Measurements from ENCODE around the gene ADAMTS5.

Gene ADAMTS5

DNA sequence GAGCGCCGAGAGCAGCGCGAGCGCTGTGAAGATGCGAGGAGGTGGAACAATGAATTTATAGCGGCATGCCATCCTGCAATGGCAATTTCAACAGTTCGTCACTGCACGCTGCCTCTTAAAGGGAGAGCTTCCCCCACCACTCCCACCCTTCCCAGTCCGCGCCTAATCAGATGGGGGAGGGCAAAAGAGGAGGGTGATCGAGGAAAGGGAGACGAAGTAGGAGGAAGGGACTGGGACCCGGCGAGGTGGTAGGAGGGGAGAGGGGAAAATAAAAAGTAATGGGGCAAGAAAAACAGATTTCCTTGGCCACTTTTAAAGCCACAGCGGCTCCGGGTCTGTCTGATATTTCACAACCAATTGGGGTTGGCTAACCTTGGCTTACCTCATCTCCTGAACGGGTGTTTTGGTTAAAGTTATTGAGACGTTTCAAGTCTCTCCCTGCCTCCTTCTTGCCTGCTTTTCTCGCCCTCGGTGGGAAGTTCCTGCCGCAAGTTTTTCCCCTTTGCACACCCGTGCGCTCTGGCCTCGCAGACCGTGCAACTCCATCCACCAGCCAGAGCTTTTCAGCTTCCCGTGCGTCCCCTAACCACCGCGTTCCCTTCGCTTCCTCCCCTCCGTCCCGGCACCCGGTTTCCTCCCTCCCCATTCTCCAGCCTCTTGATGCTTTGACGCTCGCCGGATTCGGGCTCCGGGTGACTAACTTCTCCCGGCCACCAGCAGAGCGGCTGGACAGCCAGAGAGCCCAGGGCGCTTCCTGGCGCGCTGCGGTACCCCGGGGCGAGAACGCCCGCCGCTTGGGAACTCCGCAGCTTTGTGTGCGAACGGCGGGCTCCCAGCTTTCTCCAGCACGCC lies at the start of gene ADAMTS5:
ADAMTS5 (minus strand) TSS at position 27 of the 852 bp plus-strand sequence. CDS start 697 bp downstream, outside the sequence.
- Mint-ChIP-seq H3K36me3 (no peaks in the 10 kb centered on the region), H3K27ac (no peak within 1 kb of the TSS), H3K4me1 (no peaks in the 10 kb centered on the region), H3K27me3 (peaks cover 44% of the 10 kb centered on the region), H3K4me3 (no peak within 1 kb of the TSS), H3K9me3 (no peaks in the 10 kb centered on the region)
- CTCF ChIA-PET: interaction anchor here (1.4 kb wide), 1 partner anchor 117 kb away, joined by 3 read pairs; no protein-coding TSS in a partner anchor
- DNase-seq: no peak

DNA sequence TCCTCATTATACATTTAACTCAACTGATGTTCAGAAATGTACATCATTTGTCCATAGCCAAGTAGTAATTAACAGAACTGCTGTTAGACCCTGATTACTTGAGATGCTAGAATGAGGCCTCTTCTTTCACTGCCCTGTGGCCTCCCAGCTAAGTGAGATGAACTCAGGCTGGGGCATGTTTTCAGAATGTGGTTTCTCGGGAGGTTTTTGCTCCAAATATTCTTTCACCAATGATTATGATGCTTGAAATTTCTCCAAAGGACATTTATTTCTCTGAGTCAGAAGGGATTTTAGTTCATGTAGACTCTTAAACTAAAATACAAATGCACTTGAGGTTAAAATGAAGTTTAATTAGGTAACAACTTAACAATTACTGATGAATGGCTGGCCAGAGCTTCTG lies 34.6 kb upstream of the ADAMTS5 start:
- CTCF ChIA-PET: no interaction called here
- Mint-ChIP-seq H3K27me3 (no peaks in the 10 kb centered on the region), H3K27ac (no peak overlapping the region), H3K36me3 (no peaks in the 10 kb centered on the region), H3K9me3 (no peaks in the 10 kb centered on the region), H3K4me3 (no peak overlapping the region), H3K4me1 (no peaks in the 10 kb centered on the region)
- no peak for DNase-seq

DNA sequence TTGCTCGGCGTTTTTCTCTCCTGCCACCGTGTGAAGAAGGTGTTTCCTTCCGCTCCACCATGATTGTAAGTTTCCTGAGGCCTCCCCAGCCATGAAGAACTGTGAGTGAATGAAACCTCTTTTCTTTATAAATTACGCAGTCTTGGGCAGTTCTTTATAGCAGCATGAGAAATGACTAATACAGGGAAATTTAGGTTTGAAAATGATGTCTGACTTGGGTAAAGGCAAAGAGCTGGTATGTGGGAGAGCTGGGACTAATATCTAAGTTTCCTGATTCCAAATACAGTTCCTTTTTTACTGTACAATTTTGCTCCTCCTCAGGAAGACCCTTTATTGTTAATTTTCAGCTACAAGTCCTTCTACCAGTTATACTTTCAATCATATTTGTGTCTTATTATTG lies 16.7 kb upstream of the ADAMTS5 start:
- no peaks in the 10 kb centered on the region for H3K36me3 Mint-ChIP-seq
- H3K27me3 Mint-ChIP-seq: no peaks in the 10 kb centered on the region
- H3K9me3 Mint-ChIP-seq: peaks cover 2% of the 10 kb centered on the region
- CTCF ChIA-PET: no interaction called here
- H3K4me1 Mint-ChIP-seq: no peaks in the 10 kb centered on the region
- H3K27ac Mint-ChIP-seq: no peak overlapping the region
- no peak overlapping the region for H3K4me3 Mint-ChIP-seq
- no peak for DNase-seq

DNA sequence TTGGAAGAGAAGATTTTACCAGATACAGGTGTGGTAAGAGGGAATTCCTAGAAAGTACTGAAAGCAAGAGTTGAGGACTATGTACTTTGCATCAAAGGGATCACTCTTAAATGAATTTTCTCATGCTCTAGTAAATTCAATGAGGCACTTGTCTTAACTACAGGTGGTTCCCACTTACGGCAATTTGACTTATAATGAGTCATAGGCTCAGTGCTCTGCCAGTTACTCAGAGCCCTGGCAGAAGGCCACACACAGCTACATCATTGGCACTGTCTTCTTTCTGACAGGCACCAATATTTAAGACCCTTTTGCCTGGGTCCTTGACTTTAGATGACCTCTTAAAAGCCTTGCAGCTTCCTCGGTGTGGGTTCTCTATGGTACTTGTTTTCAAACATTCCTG lies 15.9 kb upstream of the ADAMTS5 start:
- Mint-ChIP-seq H3K4me3 (no peak overlapping the region), H3K36me3 (no peaks in the 10 kb centered on the region), H3K27me3 (no peaks in the 10 kb centered on the region), H3K9me3 (peaks cover 2% of the 10 kb centered on the region), H3K4me1 (no peaks in the 10 kb centered on the region), H3K27ac (no peak overlapping the region)
- DNase-seq: no peak
- CTCF ChIA-PET: no interaction called here

DNA sequence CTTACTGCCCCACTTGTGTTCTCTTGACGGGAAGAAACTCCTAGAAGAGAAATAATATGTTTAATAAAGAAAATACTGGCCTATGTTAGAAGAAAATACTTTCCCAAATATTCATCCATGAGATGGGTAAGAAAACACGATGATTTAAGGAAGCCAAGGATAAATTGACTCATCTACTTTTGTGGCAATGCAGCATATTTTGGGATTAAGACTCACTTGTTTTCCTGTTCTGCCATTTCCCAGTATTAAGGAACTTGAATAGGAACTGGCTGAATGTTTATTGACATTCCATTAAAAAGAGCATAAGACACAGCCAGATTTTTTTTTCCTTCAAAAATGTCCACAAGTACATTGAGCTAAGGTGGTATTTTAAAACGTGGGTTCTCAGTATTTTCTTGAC lies 10.9 kb upstream of the ADAMTS5 start:
- no peaks in the 10 kb centered on the region for H3K27me3 Mint-ChIP-seq
- H3K27ac Mint-ChIP-seq: no peak overlapping the region
- DNase-seq: no peak
- CTCF ChIA-PET: no interaction called here
- no peaks in the 10 kb centered on the region for H3K36me3 Mint-ChIP-seq
- no peak overlapping the region for H3K4me3 Mint-ChIP-seq
- peaks cover 2% of the 10 kb centered on the region for H3K9me3 Mint-ChIP-seq
- H3K4me1 Mint-ChIP-seq: no peaks in the 10 kb centered on the region

DNA sequence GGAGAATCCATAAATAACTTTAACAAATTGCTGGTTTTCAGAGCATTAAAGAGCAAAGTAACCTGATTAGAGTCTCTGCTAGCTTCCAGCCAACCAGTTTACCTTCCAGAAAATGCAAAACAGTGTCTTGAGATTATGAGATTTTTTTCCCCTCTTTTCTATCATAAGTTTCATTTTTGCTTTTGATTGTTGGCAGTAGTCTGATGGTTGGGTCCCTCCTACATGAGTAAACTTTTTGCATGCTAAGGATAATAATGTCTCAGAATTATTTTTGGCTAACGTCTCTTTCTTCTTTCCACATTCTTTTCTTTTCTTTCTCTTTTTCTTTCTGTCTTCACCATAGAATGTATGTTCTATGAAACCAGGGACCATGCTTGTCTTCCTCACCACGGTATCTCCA lies 6.3 kb upstream of the ADAMTS5 start:
- H3K4me1 Mint-ChIP-seq: no peaks in the 10 kb centered on the region
- DNase-seq: no peak
- no peak overlapping the region for H3K4me3 Mint-ChIP-seq
- peaks cover 5% of the 10 kb centered on the region for H3K27me3 Mint-ChIP-seq
- no peak overlapping the region for H3K27ac Mint-ChIP-seq
- CTCF ChIA-PET: interaction anchor here (0.6 kb wide), 2 partner anchors 51 to 92 kb away, joined by 3 to 4 read pairs; no protein-coding TSS in a partner anchor
- H3K36me3 Mint-ChIP-seq: no peaks in the 10 kb centered on the region
- H3K9me3 Mint-ChIP-seq: no peaks in the 10 kb centered on the region

DNA sequence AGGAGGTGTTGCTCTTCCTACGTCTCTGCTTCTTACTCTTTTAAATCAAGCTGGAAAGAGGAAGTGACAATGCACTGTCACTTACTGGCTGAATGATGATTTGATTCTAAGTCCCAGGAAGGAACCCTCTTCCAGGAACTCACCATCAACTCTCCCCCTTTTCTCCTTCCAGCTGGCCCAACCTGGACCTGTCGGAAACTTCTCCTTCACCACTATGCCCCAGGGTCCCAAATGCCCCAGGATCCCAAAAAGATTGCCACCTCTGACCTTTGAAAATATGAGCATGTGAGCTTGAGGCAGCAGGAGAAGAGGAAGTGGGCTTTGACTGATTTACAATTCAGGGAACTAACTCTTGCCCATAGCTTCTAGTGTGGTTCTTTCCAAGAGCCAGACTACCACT lies 5.3 kb upstream of the ADAMTS5 start:
- Mint-ChIP-seq H3K36me3 (no peaks in the 10 kb centered on the region), H3K9me3 (no peaks in the 10 kb centered on the region), H3K27me3 (peaks cover 15% of the 10 kb centered on the region), H3K4me3 (no peak overlapping the region), H3K4me1 (no peaks in the 10 kb centered on the region), H3K27ac (no peak overlapping the region)
- CTCF ChIA-PET: no interaction called here
- no peak for DNase-seq

DNA sequence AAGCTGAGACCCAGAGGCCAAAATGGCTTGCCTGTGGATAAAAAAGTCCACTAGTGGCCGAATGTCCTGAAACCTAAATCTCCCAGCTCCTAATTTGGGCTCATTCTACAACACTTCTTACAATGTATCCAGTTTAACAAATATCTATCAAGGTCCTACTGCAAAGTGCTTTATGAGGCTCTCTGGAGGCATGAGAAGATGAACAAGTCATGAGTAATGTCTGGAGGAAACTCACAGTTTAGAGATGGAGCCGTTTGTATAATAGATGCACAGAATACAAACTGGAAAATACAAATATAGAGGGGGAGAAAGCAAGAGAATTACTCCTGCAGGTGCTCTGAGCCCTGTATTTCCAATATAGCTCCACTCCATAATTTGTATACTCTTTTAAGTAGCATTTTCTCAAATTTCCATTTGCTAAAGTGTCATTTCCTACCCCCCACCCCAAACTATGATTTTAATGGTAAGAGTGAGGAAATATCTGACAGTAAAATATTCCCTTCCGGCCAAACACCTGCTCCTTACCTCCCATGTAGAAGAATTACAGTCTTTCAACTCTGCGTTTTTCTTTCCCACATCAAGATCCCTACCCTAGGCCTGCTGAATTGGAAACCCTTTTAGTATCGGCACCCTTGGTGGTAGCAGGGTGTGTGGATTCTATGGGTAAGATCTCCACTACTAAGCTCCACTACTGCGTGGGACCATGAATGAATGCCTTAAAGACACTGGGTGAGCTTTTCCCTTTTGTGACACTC lies 3.3 kb upstream of the ADAMTS5 start:
- no peaks in the 10 kb centered on the region for H3K4me1 Mint-ChIP-seq
- CTCF ChIA-PET: no interaction called here
- no peaks in the 10 kb centered on the region for H3K9me3 Mint-ChIP-seq
- H3K27ac Mint-ChIP-seq: no peak overlapping the region
- H3K36me3 Mint-ChIP-seq: no peaks in the 10 kb centered on the region
- no peak for DNase-seq
- H3K4me3 Mint-ChIP-seq: no peak overlapping the region
- peaks cover 36% of the 10 kb centered on the region for H3K27me3 Mint-ChIP-seq

DNA sequence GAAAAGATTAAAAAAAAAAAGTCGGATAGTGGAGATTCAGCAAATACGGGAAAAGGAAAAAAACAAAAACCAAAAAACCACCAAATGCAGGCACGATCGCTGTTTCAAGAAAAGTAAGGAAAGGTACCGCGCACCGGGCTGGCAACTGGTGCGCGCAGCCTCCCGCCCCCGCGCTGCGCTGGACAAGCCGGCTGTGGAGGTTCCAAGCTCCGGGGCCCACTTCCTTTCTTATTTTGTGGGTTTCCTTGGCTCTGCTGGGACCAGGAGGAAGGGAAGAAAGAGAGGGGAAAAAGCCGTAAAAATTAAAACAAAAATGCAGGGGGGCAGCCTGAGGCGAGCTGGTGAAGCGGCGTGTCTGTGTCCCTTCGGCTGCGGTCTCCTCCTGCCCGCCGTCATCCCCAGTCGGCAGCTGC lies 233 bp downstream of the ADAMTS5 start:
- Mint-ChIP-seq H3K4me3 (no peak overlapping the region), H3K36me3 (no peaks in the 10 kb centered on the region), H3K27me3 (peaks cover 44% of the 10 kb centered on the region), H3K4me1 (no peaks in the 10 kb centered on the region), H3K27ac (no peak overlapping the region), H3K9me3 (no peaks in the 10 kb centered on the region)
- CTCF ChIA-PET: no interaction called here
- no peak for DNase-seq

DNA sequence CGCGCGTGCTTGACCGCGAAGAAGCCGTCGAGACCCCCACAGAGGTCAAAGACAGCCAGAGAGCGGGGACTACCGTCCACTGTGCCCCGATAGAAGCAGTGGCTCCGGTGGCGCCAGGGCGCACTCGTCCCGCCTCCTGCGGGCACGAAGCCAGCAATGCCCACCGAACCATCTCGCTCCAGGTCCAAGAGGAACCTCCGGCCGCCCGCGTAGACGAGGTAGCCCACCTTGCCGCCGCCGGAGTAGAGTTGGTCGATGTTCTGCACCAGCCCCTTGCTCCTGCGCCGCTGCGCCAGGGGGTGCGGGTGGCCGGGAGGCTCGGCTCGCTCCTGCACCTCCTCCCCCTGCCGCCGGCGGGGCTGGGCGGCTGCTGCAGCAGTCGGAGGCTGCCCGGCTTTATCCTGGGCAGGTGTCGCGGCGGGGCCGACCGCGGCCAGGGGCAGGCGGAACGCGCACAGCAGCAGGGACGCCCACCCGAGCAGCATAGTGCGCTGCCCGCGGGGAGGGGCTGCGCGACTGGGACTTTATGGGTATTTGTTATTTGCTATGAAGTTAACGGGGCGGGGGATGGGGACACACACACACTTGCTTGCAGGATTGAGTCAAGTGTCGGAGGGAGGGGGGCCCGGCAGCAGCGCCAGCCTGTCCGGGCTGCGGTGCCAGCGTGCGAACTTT lies 844 bp downstream of the ADAMTS5 start:
- CTCF ChIA-PET: no interaction called here
- no peaks in the 10 kb centered on the region for H3K36me3 Mint-ChIP-seq
- H3K4me1 Mint-ChIP-seq: no peaks in the 10 kb centered on the region
- H3K9me3 Mint-ChIP-seq: no peaks in the 10 kb centered on the region
- H3K27ac Mint-ChIP-seq: no peak overlapping the region
- H3K4me3 Mint-ChIP-seq: no peak overlapping the region
- no peak for DNase-seq
- H3K27me3 Mint-ChIP-seq: peaks cover 44% of the 10 kb centered on the region

DNA sequence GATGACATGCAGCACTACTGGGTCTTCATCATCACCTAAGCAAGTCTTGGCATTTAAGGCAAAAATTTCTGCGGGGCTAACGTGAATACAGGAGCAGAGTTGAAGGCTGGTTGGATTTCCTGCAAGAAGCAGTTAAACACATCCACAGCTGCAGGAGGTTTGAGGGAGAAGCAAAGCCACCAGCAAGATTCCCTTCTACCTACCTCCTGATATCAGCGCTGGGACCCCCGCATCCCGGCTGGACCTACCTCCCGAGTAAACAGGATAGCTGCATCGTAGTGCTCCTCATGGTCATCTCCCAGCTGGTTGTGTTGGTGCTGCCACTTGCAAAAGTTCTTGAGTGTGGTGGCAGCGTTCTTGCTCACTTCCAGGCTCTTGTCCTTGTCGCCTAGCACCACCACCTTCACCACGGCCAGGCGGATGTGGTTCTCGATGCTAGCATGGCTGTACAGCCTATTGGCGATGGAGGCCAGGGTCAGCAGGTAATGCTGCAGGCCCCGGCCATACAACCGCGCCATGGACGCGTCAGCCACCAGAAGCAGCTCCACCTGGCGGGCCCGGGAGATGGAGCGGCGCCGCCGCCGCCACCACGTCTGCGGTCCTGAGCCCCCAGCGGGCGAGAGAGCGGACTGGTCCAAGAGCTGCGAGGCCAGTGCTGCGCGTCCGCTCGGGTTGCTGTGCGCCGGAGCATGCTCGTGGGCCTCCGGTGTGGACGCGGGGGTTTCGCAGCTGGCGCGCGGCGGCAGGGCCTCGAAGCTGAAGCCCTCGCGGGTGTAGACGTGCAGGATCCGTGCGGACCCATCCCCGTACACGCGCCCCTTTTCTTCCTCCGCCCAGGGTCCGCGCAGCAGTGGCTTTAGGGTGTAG lies 1.6 kb downstream of the ADAMTS5 start:
- Mint-ChIP-seq H3K9me3 (no peaks in the 10 kb centered on the region), H3K27me3 (peaks cover 44% of the 10 kb centered on the region), H3K4me3 (no peak overlapping the region), H3K27ac (no peak overlapping the region), H3K4me1 (no peaks in the 10 kb centered on the region), H3K36me3 (no peaks in the 10 kb centered on the region)
- DNase-seq: no peak
- CTCF ChIA-PET: no interaction called here

DNA sequence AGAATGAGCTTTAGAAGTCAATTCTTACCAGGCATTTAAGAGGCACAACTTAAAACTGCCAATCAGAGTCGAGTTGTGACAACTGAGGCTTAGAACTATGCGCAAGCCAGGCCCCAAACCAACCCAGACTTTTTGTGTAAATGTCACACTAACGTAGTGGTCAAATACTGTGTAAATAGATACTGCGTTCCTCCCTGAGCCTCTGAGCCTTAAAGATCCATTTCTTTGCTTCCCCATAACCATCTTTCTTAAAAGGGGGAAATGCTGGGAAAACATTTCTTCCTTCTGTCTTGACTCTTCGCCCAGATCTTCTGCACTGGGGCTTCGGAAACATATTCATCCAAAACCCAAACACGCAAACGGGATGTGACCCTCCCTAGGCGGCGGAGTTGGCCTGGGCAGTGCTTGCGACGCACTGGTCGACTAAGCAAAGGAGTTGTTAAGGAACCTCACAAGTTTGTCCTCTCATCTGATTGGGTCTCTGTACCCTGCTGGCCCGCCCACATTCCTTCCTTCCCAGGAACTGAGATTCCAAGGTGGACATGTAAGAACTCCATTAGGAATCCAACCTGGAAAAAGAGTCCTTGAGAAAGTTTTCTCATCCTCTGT lies 2.6 kb downstream of the ADAMTS5 start:
- H3K27ac Mint-ChIP-seq: no peak overlapping the region
- H3K36me3 Mint-ChIP-seq: no peaks in the 10 kb centered on the region
- peaks cover 44% of the 10 kb centered on the region for H3K27me3 Mint-ChIP-seq
- no peaks in the 10 kb centered on the region for H3K9me3 Mint-ChIP-seq
- DNase-seq: no peak
- H3K4me3 Mint-ChIP-seq: no peak overlapping the region
- CTCF ChIA-PET: no interaction called here
- H3K4me1 Mint-ChIP-seq: no peaks in the 10 kb centered on the region

DNA sequence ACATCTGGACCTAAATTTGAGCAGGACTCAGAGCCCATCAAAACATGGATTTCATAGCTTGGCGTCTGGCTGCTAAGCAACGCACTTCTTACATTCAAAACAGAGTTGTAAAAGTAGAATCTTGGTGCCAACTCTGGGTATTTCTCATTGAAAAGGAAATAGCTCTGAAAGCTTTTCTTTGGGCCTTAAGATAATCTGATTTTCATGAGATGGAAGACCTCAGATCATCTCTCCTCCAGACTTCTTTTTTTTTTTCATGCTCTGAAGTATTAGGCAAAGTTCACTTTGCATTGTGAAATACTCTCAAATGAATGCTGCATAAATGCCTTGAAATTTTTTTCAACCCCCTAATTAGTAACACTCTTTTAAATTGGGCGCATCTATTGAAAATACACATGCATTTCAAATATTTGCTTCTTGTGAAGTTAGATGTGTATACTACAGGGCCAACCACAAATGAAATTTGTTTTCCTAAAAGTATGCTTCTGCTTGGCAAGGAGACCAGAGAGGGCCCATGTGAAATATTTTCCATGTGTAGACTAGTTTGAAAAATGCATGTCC lies 4.2 kb downstream of the ADAMTS5 start:
- Mint-ChIP-seq H3K4me3 (no peak overlapping the region), H3K36me3 (no peaks in the 10 kb centered on the region), H3K4me1 (no peaks in the 10 kb centered on the region), H3K27ac (no peak overlapping the region), H3K27me3 (peaks cover 34% of the 10 kb centered on the region), H3K9me3 (no peaks in the 10 kb centered on the region)
- CTCF ChIA-PET: interaction anchor here (0.8 kb wide), 2 partner anchors 14 to 1783 kb away, joined by 4 read pairs; no protein-coding TSS in a partner anchor
- DNase-seq: no peak

Measured in activated naive CD4-positive, alpha-beta T cell treated with anti-CD3 and anti-CD28 coated beads, Interleukin-2, amount 10 ng/mL, durations not matched to agents 7 days and 5 days (primary cell).